Mesodermal cell (in vitro differentiated cells): ENCODE results near the gene FGF22.
"Not testable (repeated sequence)": the region's sequence is repeated elsewhere in the genome, so short reads cannot be mapped to it uniquely, and the experiment has no call there.

Source experiments
- H3K27ac ChIP-seq: 2 replicates; pipeline ENCODE4 v1.7.0; 2013; ENCODE audit warnings: mild to moderate bottlenecking, low read depth, low read length, moderate library complexity; ENCODE audit not compliant: severe bottlenecking
- H3K36me3 ChIP-seq: 2 replicates; pipeline ENCODE4 v1.7.1; 2013; ENCODE audit warnings: mild to moderate bottlenecking, low read length, moderate library complexity; ENCODE audit not compliant: control insufficient read depth, insufficient read depth
- H3K4me1 ChIP-seq: one replicate; pipeline ENCODE4 v1.7.1; 2013; ENCODE audit warnings: mild to moderate bottlenecking, low read length; ENCODE audit not compliant: insufficient read depth, control insufficient read depth, poor library complexity, severe bottlenecking
- H3K4me3 ChIP-seq: 2 replicates; pipeline ENCODE4 v1.7.0; 2013; ENCODE audit warnings: low read length, control low read depth, mild to moderate bottlenecking; ENCODE audit not compliant: insufficient read depth, poor library complexity, severe bottlenecking; ENCODE audit errors: extremely low read depth
- H3K9me3 ChIP-seq: 2 replicates; pipeline ENCODE4 v1.7.1; 2013; ENCODE audit warnings: mild to moderate bottlenecking, low read length, moderate library complexity; ENCODE audit not compliant: control insufficient read depth
- WGBS, 2 experiments: methylation state at CpG; one replicate each; pipeline ENCODE4 v1.1.5; 2013; ENCODE audit warnings: missing lambda C conversion rate in 2 of 2; ENCODE audit not compliant: insufficient coverage in 2 of 2; 5-methylcytosine and 5-hydroxymethylcytosine counted together

The FGF22 gene

GRCh38 chr19:616747-617526 is 22.7 kb upstream of the FGF22 start:
- 94 to 97% methylated on average over 40 of the region's 58 CpGs for WGBS, 2 experiments

GRCh38 chr19:617551-618246 is 22.0 kb upstream of the FGF22 start:
- WGBS, 2 experiments = 95% methylated on average over 23 to 26 of the region's 29 CpGs
- no peak overlapping the region for H3K27ac ChIP-seq
- no peaks in the 10 kb centered on the region for H3K9me3 ChIP-seq
- H3K4me1 ChIP-seq = no peaks in the 10 kb centered on the region
- no peak overlapping the region for H3K4me3 ChIP-seq
- peaks cover 55% of the 10 kb centered on the region for H3K36me3 ChIP-seq

More at GRCh38 chr19:616747-617526, 22.7 kb upstream of the FGF22 start:
- no peak overlapping the region for H3K27ac ChIP-seq
- no peaks in the 10 kb centered on the region for H3K4me1 ChIP-seq
- no peaks in the 10 kb centered on the region for H3K9me3 ChIP-seq
- H3K36me3 ChIP-seq = peaks cover 49% of the 10 kb centered on the region
- no peak overlapping the region for H3K4me3 ChIP-seq

- Histone ChIP-seq H3K9me3 (no peaks in the 10 kb centered on the region), H3K27ac (no peak overlapping the region), H3K4me1 (no peaks in the 10 kb centered on the region), H3K36me3 (peaks cover 56% of the 10 kb centered on the region), H3K4me3 (no peak overlapping the region)
- 95 to 98% methylated on average over 17 to 18 of the region's 19 CpGs for WGBS, 2 experiments
Observed at GRCh38 chr19:618247-618619, 21.4 kb upstream of the FGF22 start.

- Histone ChIP-seq H3K4me3 (no peak overlapping the region), H3K9me3 (no peaks in the 10 kb centered on the region), H3K36me3 (peaks cover 61% of the 10 kb centered on the region), H3K4me1 (no peaks in the 10 kb centered on the region), H3K27ac (no peak overlapping the region)
- WGBS, 2 experiments = 97 to 99% methylated on average over 21 to 27 of the region's 27 CpGs
Observed at GRCh38 chr19:618674-619285, 20.9 kb upstream of the FGF22 start.

GRCh38 chr19:619286-620002 is 20.2 kb upstream of the FGF22 start:
- Histone ChIP-seq H3K4me3 (no peak overlapping the region), H3K27ac (no peak overlapping the region), H3K36me3 (peaks cover 63% of the 10 kb centered on the region), H3K4me1 (no peaks in the 10 kb centered on the region), H3K9me3 (no peaks in the 10 kb centered on the region)
- 96 to 98% methylated on average over 25 to 46 of the region's 47 CpGs for WGBS, 2 experiments

- H3K9me3 ChIP-seq = no peaks in the 10 kb centered on the region
- H3K4me1 ChIP-seq = no peaks in the 10 kb centered on the region
- peaks cover 64% of the 10 kb centered on the region for H3K36me3 ChIP-seq
- no peak overlapping the region for H3K27ac ChIP-seq
- no peak overlapping the region for H3K4me3 ChIP-seq
- WGBS, 2 experiments = 94 to 98% methylated on average over 24 to 36 of the region's 51 CpGs
Observed at GRCh38 chr19:620166-620862, 19.4 kb upstream of the FGF22 start.

- H3K36me3 ChIP-seq = peaks cover 68% of the 10 kb centered on the region
- not testable (repeated sequence) for H3K27ac ChIP-seq, H3K4me3 ChIP-seq, H3K9me3 ChIP-seq, H3K4me1 ChIP-seq
- 95 to 97% methylated on average over 4 to 42 of the region's 48 CpGs for WGBS, 2 experiments
Observed at GRCh38 chr19:621191-621590, 18.5 kb upstream of the FGF22 start.

- 95 to 96% methylated on average over 19 to 22 of the region's 24 CpGs for WGBS, 2 experiments
- peaks cover 68% of the 10 kb centered on the region for H3K36me3 ChIP-seq
Observed at GRCh38 chr19:621819-622218, 17.9 kb upstream of the FGF22 start.

GRCh38 chr19:622666-623065 is 17.0 kb upstream of the FGF22 start:
- no peak overlapping the region for H3K4me3 ChIP-seq
- 96 to 97% methylated on average over 37 of the region's 37 CpGs for WGBS, 2 experiments
- peaks cover 65% of the 10 kb centered on the region for H3K36me3 ChIP-seq

More at GRCh38 chr19:621819-622218, 17.9 kb upstream of the FGF22 start:
- Histone ChIP-seq H3K9me3 (no peaks in the 10 kb centered on the region), H3K4me3 (no peak overlapping the region), H3K27ac (no peak overlapping the region), H3K4me1 (no peaks in the 10 kb centered on the region)

More at GRCh38 chr19:622666-623065, 17.0 kb upstream of the FGF22 start:
- Histone ChIP-seq H3K27ac (no peak overlapping the region), H3K4me1 (no peaks in the 10 kb centered on the region), H3K9me3 (no peaks in the 10 kb centered on the region)
